Measurements from ENCODE around the gene HIGD1C.
"Not testable (repeated sequence)": the region's sequence is repeated elsewhere in the genome, so short reads cannot be mapped to it uniquely, and the experiment has no call there.

HIGD1C gene

DNA sequence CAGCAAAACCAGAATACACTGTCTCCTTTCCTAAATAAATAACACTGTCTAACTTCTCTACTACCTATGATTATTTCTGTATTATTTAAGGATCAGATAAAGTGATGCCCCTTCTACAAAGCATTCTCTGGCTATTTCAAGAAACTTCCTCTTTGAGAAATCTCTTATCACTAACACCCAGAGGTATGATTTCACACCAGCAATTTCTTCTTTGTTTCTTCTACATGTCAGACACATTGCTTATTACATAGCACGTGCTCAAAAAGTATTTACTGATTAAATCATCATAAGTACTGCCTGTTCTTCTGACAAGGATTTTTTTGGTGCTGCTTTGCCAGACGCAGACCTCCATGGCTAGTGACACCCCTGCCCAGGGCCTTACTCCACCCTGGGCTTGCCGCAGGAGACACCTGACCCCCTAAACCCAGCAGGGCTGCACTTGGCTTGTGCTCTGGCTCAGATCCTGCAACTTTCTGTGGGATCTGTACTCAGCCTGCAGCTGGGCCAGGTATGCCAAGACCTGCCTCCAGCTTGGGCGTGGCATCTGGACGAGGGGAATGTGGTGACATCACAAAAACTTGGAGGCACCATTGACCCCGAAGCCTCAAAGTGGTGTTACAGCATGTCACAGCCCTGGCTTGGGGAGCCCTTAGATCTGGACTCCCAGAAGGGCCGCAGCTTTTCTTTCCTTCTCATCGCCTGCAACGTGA is 15.4 kb upstream of the HIGD1C start:
- H3K4me1 Mint-ChIP-seq = no peaks in the 10 kb centered on the region
- ATAC-seq (replicated peaks; ENCODE audit: extremely low read depth, poor library complexity, severe bottlenecking) (no peak), DNase-seq (ENCODE audit: low spot score in 2 of 2) (no peak)
- no peak overlapping the region for H3K27ac Mint-ChIP-seq (ENCODE audit: low read depth)
- H3K9me3 Mint-ChIP-seq = no peaks in the 10 kb centered on the region
- no peak overlapping the region for H3K4me3 Mint-ChIP-seq
- no peaks in the 10 kb centered on the region for H3K36me3 Mint-ChIP-seq (ENCODE audit: insufficient read depth)
- H3K27me3 Mint-ChIP-seq = no peaks in the 10 kb centered on the region

GRCh38 chr12:50937653-50938052 is 14.7 kb upstream of the HIGD1C start:
- H3K27ac Mint-ChIP-seq (ENCODE audit: low read depth) = no peak overlapping the region
- no peaks in the 10 kb centered on the region for H3K27me3 Mint-ChIP-seq
- no peak overlapping the region for H3K4me3 Mint-ChIP-seq
- ATAC-seq (replicated peaks; ENCODE audit: extremely low read depth, poor library complexity, severe bottlenecking) (no peak), DNase-seq (ENCODE audit: low spot score in 2 of 2) (no peak)
- H3K36me3 Mint-ChIP-seq (ENCODE audit: insufficient read depth) = no peaks in the 10 kb centered on the region
- H3K9me3 Mint-ChIP-seq = no peaks in the 10 kb centered on the region
- no peaks in the 10 kb centered on the region for H3K4me1 Mint-ChIP-seq

GRCh38 chr12:50947933-50948626 is 4.3 kb upstream of the HIGD1C start:
- H3K4me3 Mint-ChIP-seq = no peak overlapping the region
- H3K36me3 Mint-ChIP-seq (ENCODE audit: insufficient read depth) = no peaks in the 10 kb centered on the region
- no peaks in the 10 kb centered on the region for H3K4me1 Mint-ChIP-seq

GRCh38 chr12:50948798-50949197 is 3.5 kb upstream of the HIGD1C start:
- Mint-ChIP-seq H3K4me3 (no peak overlapping the region), H3K36me3 (ENCODE audit: insufficient read depth) (no peaks in the 10 kb centered on the region), H3K4me1 (no peaks in the 10 kb centered on the region), H3K27ac (ENCODE audit: low read depth) (no peak overlapping the region), H3K27me3 (peaks cover 4% of the 10 kb centered on the region), H3K9me3 (no peaks in the 10 kb centered on the region)
- ATAC-seq (replicated peaks; ENCODE audit: extremely low read depth, poor library complexity, severe bottlenecking) (no peak), DNase-seq (ENCODE audit: low spot score in 2 of 2) (no peak)

More at GRCh38 chr12:50947933-50948626, 4.3 kb upstream of the HIGD1C start:
- DNase-seq (ENCODE audit: low spot score in 2 of 2) (no peak), ATAC-seq (replicated peaks; ENCODE audit: extremely low read depth, poor library complexity, severe bottlenecking) (no peak)
- Mint-ChIP-seq H3K9me3 (no peaks in the 10 kb centered on the region), H3K27ac (ENCODE audit: low read depth) (no peak overlapping the region), H3K27me3 (peaks cover 11% of the 10 kb centered on the region)

DNA sequence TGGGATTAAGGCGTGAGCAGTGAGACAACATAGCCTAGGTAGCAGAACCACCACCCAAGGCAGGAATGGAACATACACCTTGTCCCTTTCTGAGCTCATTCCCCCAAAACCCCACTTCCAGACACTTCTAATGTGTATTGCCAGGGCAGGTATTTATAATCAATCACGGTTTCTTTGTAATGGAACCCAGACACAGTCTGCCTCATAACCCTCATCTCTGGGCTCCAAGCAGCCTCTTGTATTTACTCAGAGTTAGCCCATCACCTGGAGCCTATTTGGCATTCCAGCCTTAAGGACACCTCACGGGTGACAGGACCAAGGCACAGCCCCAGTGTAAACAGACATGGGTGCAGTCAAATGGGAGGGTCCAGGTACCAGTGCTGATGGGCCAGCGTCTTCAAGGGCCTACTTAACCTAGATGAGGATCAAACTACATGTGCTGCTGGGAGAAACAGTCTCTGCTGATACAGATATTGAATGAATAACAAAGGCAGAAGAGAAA is 2.5 kb upstream of the HIGD1C start:
- Mint-ChIP-seq H3K36me3 (ENCODE audit: insufficient read depth) (no peaks in the 10 kb centered on the region), H3K4me1 (no peaks in the 10 kb centered on the region), H3K4me3 (no peak overlapping the region), H3K27ac (ENCODE audit: low read depth) (no peak overlapping the region), H3K9me3 (no peaks in the 10 kb centered on the region), H3K27me3 (no peaks in the 10 kb centered on the region)
- DNase-seq (ENCODE audit: low spot score in 2 of 2) (no peak), ATAC-seq (replicated peaks; ENCODE audit: extremely low read depth, poor library complexity, severe bottlenecking) (no peak)

GRCh38 chr12:50951112-50951511 is 1.2 kb upstream of the HIGD1C start:
- H3K9me3 Mint-ChIP-seq = no peaks in the 10 kb centered on the region
- H3K27ac Mint-ChIP-seq (ENCODE audit: low read depth) = no peak overlapping the region
- DNase-seq (ENCODE audit: low spot score in 2 of 2) (no peak), ATAC-seq (replicated peaks; ENCODE audit: extremely low read depth, poor library complexity, severe bottlenecking) (no peak)
- H3K36me3 Mint-ChIP-seq (ENCODE audit: insufficient read depth) = no peaks in the 10 kb centered on the region
- no peaks in the 10 kb centered on the region for H3K4me1 Mint-ChIP-seq
- no peaks in the 10 kb centered on the region for H3K27me3 Mint-ChIP-seq
- H3K4me3 Mint-ChIP-seq = no peak overlapping the region

DNA sequence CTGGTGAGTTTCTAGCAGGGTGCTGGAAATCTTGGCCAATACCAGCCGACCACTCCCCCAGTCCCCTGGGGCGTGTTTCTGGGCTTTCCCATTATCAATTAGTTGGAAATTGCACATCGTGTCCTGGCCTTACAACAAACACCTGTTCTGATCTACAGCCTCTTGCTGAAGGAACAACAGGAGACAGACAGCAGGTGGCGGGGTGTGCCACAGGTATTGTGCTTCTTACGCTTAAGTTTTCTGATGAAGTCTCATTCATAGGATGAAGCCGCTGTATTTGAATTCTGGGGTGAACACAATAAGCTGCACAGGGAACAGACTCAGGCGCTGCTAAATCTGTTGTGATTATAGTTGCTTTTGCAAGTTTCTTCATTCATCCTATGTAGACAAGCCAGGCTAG is 703 bp downstream of the HIGD1C start:
- H3K27ac Mint-ChIP-seq (ENCODE audit: low read depth) = no peak overlapping the region
- H3K27me3 Mint-ChIP-seq = no peaks in the 10 kb centered on the region
- H3K4me3 Mint-ChIP-seq = no peak overlapping the region
- no peak for ATAC-seq (replicated peaks; ENCODE audit: extremely low read depth, poor library complexity, severe bottlenecking)
- H3K4me1 Mint-ChIP-seq = no peaks in the 10 kb centered on the region
- H3K9me3 Mint-ChIP-seq = no peaks in the 10 kb centered on the region
- DNase-seq (ENCODE audit: low spot score in 2 of 2) = no peak
- no peaks in the 10 kb centered on the region for H3K36me3 Mint-ChIP-seq (ENCODE audit: insufficient read depth)

GRCh38 chr12:50954789-50955188 is 2.4 kb downstream of the HIGD1C start:
- not testable (repeated sequence) for ATAC-seq (replicated peaks; ENCODE audit: extremely low read depth, poor library complexity, severe bottlenecking); DNase-seq (ENCODE audit: low spot score in 2 of 2); H3K27me3 Mint-ChIP-seq; H3K27ac Mint-ChIP-seq (ENCODE audit: low read depth); H3K36me3 Mint-ChIP-seq (ENCODE audit: insufficient read depth); H3K4me1 Mint-ChIP-seq; H3K4me3 Mint-ChIP-seq; H3K9me3 Mint-ChIP-seq

- no peak overlapping the region for H3K4me3 Mint-ChIP-seq
- ATAC-seq (replicated peaks; ENCODE audit: extremely low read depth, poor library complexity, severe bottlenecking) (no peak), DNase-seq (ENCODE audit: low spot score in 2 of 2) (no peak)
- no peaks in the 10 kb centered on the region for H3K9me3 Mint-ChIP-seq
- H3K27ac Mint-ChIP-seq (ENCODE audit: low read depth) = no peak overlapping the region
- no peaks in the 10 kb centered on the region for H3K36me3 Mint-ChIP-seq (ENCODE audit: insufficient read depth)
- H3K27me3 Mint-ChIP-seq = no peaks in the 10 kb centered on the region
- H3K4me1 Mint-ChIP-seq = no peaks in the 10 kb centered on the region
Measured at GRCh38 chr12:50955288-50955687, 2.9 kb downstream of the HIGD1C start.

GRCh38 chr12:50955697-50956096 is 3.4 kb downstream of the HIGD1C start:
- Mint-ChIP-seq H3K27ac (ENCODE audit: low read depth) (no peak overlapping the region), H3K4me3 (no peak overlapping the region), H3K36me3 (ENCODE audit: insufficient read depth) (no peaks in the 10 kb centered on the region), H3K27me3 (no peaks in the 10 kb centered on the region), H3K4me1 (no peaks in the 10 kb centered on the region), H3K9me3 (no peaks in the 10 kb centered on the region)
- no peak for DNase-seq (ENCODE audit: low spot score in 2 of 2)
- ATAC-seq (replicated peaks; ENCODE audit: extremely low read depth, poor library complexity, severe bottlenecking) = no peak

DNA sequence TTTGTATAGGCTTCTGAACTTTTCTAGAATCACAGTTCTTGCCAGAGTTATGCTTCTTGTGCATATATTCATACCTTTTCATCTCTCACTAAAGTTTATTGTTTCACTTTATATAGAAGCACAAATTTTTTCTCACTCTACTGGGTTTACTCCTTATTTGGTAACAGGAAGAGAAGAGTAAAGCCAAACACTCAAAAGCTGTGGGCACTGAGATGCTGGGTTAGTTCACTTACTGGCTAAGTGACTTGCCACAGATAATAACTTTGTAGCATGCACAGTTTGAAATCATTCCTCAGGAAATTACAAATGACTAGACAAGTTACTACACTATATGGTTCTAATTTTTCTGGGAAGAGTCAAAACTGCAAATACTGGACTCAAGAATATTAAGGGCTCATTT is 7.8 kb downstream of the HIGD1C start:
- DNase-seq (ENCODE audit: low spot score in 2 of 2) (no peak), ATAC-seq (replicated peaks; ENCODE audit: extremely low read depth, poor library complexity, severe bottlenecking) (no peak)
- Mint-ChIP-seq H3K9me3 (no peaks in the 10 kb centered on the region), H3K4me1 (no peaks in the 10 kb centered on the region), H3K27ac (ENCODE audit: low read depth) (no peak overlapping the region), H3K36me3 (ENCODE audit: insufficient read depth) (no peaks in the 10 kb centered on the region), H3K4me3 (no peak overlapping the region), H3K27me3 (no peaks in the 10 kb centered on the region)

- H3K4me3 Mint-ChIP-seq = no peak overlapping the region
- H3K9me3 Mint-ChIP-seq = no peaks in the 10 kb centered on the region
- H3K4me1 Mint-ChIP-seq = no peaks in the 10 kb centered on the region
- DNase-seq (ENCODE audit: low spot score in 2 of 2) = no peak
- no peak overlapping the region for H3K27ac Mint-ChIP-seq (ENCODE audit: low read depth)
- H3K27me3 Mint-ChIP-seq = no peaks in the 10 kb centered on the region
- ATAC-seq (replicated peaks; ENCODE audit: extremely low read depth, poor library complexity, severe bottlenecking) = no peak
- peaks cover 2% of the 10 kb centered on the region for H3K36me3 Mint-ChIP-seq (ENCODE audit: insufficient read depth)
Measured at GRCh38 chr12:50961708-50962107, 9.4 kb downstream of the HIGD1C start.

- no peak overlapping the region for H3K4me3 Mint-ChIP-seq
- H3K4me1 Mint-ChIP-seq = no peaks in the 10 kb centered on the region
- no peaks in the 10 kb centered on the region for H3K27me3 Mint-ChIP-seq
- peaks cover 6% of the 10 kb centered on the region for H3K36me3 Mint-ChIP-seq (ENCODE audit: insufficient read depth)
- DNase-seq (ENCODE audit: low spot score in 2 of 2) (no peak), ATAC-seq (replicated peaks; ENCODE audit: extremely low read depth, poor library complexity, severe bottlenecking) (no peak)
- no peak overlapping the region for H3K27ac Mint-ChIP-seq (ENCODE audit: low read depth)
- no peaks in the 10 kb centered on the region for H3K9me3 Mint-ChIP-seq
Measured at GRCh38 chr12:50964432-50964831, 12.1 kb downstream of the HIGD1C start.

Measured in central memory CD8-positive, alpha-beta T cell (primary cell).